ENCODE results near the gene PASD1. TPM values are rescaled to one million over a fixed set of nuclear protein-coding genes. Genes with fewer than 3 reads are reported as not detected.

PASD1 gene
- total RNA-seq, 2 experiments from 2014 or later = not detected

GRCh38 chrX:151725338-151725614 is 161.8 kb downstream of the PASD1 start:
- Mint-ChIP-seq H3K4me3 (no peak overlapping the region), H3K27ac (no peak overlapping the region), H3K9me3 (ENCODE audit: insufficient read depth) (no peaks in the 10 kb centered on the region), H3K4me1 (ENCODE audit: low read depth) (no peaks in the 10 kb centered on the region), H3K36me3 (ENCODE audit: low read depth) (no peaks in the 10 kb centered on the region), H3K27me3 (ENCODE audit: low read depth) (no peaks in the 10 kb centered on the region)
- DNase-seq (no peak), ATAC-seq (no peak)
- POLR2A ChIA-PET = no interaction called here
- CTCF ChIA-PET = no interaction called here

Other genes starting within 250 kb of the PASD1 start
- 10 to 100 TPM; 38.4 to 42.7 TPM for gene VMA21, start 166.5 kb upstream of the PASD1 start, total RNA-seq
- not detected for gene PRRG3, start 131.8 kb downstream of the PASD1 start, total RNA-seq
- not detected for gene FATE1, start 152.4 kb downstream of the PASD1 start, total RNA-seq
- gene CNGA2, start 171.1 kb downstream of the PASD1 start, total RNA-seq = not detected